Cardiac septum (tissue), 1 donor: ENCODE data around the gene VOPP1. TPM values are rescaled to one million over a fixed set of nuclear protein-coding genes. Genes with fewer than 3 reads are reported as not detected.
A peak's percentile ranks its signal among the peaks of the same experiment; 100 is the strongest.

Experiments used
- DNase-seq: peaks from one replicate; pipeline ENCODE4 v3.0.0-alpha.2; 2020; ENCODE audit warnings: low spot score
- intact Hi-C: fragments of 100-400 bp; cut with DNase I; formaldehyde crosslinking; loops from one replicate; pipeline ENCODE4 v1.14.0; 2022
- total RNA-seq: library from RNA; stranded (reverse); fragmentation: NEBNext Ultra II Directional; extraction: Animal tissue kit (Norgen Biotek cat#: 25700); gene quantifications from one replicate; pipeline ENCODE4 v1.2.1, GENCODE V29; 2021
- donor health status: DM: no; HTN: no; CAD: no.

VOPP1 gene
- total RNA-seq, 1 donor from 2014 or later: 32.0 TPM

DNA sequence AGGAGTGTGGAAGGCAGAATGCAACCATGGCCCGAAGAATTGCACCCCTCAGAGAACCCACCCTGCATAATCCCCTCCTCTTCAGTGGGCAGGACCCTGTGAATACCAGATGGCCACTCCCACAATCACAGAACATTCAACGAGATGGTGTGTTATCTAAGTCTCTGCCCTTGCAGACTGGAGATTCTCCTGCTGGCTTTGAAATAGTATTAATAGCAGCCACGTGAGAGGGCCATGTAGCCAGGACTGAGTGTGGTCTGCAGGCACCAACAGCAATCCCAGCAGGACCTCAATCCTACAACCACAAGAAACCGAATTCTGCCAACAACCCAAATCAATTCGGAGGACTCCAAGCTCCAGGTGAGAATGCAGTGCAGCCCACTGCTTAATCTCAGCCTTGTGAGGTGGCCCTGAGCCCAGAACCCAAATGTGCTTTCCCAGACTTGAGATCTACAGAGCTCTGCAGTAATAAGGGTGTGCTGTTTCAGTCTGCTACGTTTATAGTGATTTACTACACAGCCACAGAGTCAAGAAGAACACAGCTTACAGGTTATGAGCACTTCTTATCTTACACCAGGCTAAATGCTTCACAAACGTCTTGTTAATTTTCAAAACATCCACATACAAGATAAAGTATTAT is 72.1 kb downstream of the VOPP1 start:
- intact Hi-C loops: no loop called here
- peak; percentile 51 for DNase-seq

DNA sequence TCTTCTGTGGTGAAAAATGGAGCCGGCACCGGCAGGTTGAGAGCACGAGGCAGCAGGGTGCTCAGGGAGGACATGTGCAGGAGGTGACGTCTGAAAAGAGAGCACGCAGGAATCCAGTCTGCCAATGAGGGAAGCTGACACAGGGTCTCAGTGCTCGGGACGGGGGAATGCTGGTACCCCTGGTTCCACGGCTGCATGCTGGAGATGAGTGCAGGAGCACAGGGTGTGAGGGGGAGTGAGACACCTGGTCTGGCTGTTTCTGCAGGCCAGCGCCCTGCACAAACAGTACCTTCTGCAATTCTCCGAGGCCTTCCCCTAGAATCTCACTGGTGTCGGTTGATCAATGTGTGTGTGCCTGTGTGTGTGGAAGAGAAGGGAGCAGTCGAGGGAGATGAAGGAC is 72.7 kb downstream of the VOPP1 start:
- intact Hi-C loops: no loop called here
- peak; percentile 56 for DNase-seq

DNA sequence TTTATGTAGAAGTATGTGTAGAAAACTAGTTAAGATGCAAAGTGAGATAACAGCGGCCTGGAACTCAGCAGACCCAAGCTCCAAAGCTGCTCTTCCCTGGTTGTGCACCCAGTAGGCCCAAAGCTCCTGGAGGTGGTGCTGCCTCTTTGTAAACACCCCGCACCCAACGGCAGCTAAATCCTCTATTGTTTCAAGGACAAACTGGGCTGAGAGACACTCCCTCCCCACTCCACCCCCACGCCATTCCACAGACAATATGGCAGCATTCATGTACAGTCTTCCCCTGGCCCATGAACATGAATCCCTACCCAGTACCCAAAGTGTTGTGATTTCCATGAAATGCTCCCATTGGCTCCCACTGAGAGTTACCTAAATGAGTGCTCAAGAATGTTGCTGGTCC is 73.5 kb downstream of the VOPP1 start:
- DNase-seq: peak; percentile 36
- intact Hi-C loops: no loop called here

DNA sequence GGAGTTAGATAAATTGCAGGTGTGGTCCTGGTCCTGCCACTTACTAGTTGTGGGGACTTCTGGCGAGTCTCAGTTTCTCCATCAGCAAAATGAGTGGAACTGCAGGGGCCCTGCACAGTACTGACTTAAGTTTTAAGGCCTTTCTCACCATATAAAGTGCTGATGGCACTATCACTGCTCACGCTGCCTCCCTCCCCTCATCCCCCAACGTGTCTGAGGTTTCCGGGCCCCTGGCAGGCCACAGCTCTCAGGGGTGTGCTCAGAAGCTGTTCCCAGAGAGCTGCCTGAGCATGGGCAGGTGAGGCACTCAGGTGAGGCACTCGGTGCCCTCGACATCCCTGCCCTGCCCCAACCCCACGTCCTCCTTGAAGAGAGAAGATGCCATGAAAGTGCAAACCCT is 74.2 kb downstream of the VOPP1 start:
- intact Hi-C loops: no loop called here
- no peak for DNase-seq

DNA sequence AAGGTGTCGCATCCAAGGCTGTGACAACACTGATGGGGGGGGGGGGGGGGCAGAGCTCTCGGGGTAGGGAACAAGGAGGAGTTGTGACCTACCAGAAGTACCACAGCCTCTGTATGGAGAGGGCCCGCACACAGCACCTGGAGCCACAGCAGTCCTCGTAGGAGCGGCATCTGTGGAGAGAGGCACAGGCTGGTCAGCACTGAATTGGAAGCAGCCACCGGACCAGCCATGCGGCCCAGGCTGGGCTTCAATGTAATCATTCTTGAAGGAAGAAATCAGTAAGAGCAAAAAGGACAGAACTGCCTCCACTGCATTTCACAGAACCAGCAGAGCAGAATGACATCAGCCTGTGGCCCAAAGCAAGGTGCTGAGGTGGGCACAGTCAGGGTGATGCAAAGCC is 74.8 kb downstream of the VOPP1 start:
- DNase-seq: no peak
- intact Hi-C loops: no loop called here

DNA sequence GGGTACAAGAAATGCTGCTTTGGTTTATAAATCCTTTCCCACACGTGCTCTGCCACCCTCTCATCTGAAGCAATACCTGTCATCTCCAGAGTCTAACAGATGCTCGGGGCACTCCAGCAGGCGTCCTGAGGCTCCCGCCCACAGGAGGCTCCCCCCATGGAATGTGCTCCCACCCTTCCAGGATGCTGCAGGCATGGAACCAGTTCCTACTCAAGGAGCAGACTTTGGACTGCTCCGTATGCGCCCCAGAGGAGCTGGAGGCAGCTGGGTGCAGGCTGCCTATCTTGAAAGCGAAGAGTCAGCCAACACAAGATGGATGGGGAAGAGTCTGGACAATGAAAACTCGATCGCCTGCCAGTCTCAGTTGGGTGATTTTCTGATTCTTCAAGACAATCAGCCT is 75.4 kb downstream of the VOPP1 start:
- DNase-seq: peak; percentile 46
- intact Hi-C loops: no loop called here

DNA sequence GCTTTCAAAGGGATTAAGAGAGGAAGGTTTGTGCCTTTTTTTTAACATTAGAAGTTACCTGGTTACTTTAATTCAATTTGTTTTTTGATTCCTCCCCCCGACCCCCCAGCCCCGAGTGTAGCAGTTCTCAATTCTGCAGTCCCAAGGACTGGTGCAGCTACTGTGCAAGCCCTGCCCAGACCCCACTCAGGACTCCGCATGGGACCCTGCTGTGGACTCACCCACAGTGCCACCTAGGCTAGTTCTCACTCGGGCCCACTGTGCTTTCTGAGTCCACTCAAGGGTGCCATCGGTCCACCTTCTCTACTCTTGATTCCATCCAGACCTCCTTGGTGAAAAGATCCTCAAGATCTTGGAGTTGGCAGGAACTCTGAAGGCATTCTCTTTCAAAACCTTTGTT is 77.4 kb downstream of the VOPP1 start:
- DNase-seq: peak; percentile 63
- intact Hi-C loops: no loop called here

DNA sequence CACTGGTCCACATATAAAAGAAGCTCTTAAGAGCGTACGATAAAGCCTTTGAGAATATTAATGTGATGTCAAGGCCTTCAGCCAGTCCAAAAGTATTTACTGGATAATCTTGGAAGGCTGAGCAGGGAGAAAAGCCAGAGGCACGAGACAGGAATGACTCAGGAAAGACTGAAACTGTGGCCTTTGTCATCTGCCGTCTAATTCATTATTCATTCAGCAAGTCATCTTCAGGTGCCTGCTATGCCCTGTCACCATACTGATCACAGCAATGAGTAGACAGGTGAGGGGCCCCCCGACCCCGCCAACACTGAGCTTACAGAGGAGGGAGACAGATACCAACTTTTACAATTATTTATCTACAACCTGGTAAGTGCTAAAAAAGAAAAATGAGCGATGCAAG is 78.9 kb downstream of the VOPP1 start:
- intact Hi-C loops: no loop called here
- peak; percentile 26 for DNase-seq

DNA sequence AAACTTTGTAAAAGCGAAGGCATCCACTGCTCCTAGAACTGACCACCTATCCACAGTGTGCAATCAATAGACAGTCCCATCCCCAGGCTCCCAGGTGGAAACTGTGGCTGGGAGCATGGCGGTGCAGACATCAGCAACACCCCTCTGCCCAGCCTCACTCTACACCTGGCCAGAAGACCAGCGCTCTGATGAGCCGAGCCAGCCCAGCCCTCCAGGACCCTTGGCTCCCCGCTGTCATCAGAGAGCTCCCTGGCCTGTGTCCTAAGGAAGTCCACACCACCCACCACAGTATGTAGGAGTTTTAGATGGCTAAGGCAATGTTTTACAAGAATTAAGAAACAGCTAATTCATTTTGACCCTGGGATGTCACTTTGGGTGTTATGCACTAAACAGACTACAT is 81.0 kb downstream of the VOPP1 start:
- intact Hi-C loops: no loop called here

DNA sequence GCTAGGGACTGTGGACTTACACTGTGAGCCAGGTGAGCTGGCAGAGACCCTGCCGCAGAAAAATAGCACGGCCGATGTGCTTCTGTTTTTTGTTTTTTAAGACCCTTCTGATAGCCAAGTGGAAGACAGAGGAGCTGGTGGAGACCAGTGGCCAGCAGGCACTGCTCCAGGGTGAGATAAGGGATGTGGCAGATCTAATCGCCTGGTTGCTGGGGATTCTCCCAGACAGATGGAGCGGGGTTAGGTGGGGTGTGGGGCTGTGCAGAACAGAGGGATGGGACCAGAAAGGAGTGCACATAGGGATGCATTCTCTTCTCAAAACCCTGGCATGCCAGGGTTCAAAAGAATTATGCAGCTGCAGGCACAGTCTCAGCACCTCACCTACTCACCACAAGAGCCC is 82.2 kb downstream of the VOPP1 start:
- DNase-seq: no peak
- intact Hi-C loops: no loop called here

More for the DNA sequence above, 81.0 kb downstream of the VOPP1 start:
- DNase-seq: no peak

DNA sequence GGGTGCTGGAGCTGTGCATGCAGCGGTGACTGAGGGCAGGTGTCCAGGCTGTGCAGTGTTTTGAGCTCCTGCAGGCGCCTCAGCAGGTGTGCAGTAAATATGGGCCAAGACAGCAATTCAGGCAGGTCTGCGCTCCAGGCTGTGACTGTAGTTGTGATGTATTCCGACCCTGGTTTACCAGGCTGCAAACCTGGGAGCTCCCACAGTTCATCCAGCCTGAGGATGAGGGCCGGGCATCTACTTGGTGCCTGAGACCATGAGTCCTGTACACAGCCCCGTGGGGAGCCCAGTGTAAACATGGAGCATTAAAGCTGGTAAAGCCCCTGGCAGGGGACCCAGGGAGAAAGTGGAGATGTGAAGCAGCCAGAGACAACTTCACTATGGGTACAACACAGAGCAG is 82.8 kb downstream of the VOPP1 start:
- no peak for DNase-seq
- intact Hi-C loops: no loop called here

DNA sequence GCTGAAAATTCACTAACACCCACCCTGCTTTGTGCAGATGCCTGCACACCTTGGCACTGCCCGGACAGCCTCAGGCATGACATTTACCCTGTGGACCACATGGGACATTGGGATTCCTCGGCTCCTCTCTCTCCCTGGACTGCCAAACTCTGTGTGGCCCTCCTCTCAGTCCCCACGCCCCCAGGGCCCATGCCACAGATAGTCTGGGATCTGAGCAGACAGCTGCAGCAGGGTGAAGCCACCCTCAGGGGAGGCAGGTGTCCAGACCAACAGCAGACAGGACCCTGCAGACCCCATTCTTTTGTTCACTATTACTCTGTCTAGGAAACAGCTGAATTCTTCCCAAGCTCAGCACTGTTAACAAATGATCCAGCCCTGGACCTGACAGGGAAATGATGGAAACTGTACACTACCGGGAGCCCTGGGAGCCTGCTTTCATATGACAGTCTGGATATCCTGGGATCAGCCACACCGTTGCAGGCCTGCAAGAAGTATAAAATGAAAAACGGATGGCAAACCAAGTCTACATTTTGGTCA is 83.4 kb downstream of the VOPP1 start:
- no peak for DNase-seq
- intact Hi-C loops: no loop called here

DNA sequence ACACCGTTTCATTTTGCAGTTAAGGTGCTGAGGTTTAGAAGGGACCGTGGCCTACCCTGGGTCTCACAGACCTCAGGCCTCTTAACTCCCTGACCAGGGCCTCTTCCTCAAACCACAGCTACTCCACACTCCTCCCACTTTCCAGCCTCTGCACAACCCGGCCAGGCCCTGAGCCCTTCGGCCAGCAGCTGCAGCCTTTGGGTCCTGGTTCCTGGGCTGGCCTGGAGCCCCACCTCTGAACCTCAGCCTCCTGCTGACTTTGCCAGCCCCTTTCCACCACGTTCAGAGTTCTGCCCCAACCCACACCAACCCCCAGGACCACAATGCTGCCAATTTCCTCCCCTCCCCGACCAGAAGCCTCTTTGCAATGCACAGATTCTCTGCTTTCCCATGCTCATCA is 84.1 kb downstream of the VOPP1 start:
- intact Hi-C loops: no loop called here
- no peak for DNase-seq

DNA sequence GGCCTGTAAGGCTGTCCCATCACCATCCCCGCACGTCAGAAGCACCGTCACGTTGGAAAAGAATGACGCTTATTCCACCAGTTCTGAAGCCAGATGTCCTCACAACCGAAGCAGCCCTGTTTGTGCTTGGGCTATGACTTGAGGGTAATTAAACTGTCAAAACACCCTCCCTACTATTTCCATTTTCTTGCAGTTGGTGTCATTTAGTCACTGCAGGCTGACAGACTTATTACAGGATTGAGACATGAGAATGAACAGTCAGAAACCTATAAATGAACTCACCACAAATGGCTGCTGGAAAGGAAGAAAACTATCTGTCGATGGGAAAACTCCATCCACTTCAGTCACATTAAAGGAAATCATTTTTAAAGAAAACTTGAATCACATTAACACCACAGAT is 85.3 kb downstream of the VOPP1 start:
- intact Hi-C loops: no loop called here
- DNase-seq: no peak

DNA sequence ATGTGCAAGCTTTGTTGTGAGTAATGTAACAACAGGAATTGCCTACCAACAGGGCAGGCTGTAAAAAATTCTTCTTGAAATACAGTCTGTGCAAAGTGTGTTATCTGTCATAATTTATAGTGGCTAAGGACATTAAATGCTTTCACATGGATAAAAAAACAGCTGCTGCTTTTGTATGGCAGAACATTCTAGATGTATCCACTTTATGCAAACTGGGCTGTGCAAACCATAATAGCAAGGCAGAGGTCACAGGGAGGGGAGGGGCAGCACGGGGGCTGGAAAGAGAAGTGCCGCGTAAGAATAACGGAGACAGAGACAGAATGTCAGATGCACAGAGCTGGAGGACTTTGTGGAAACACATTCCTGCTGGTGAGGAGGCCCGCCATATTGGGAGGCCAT is 86.1 kb downstream of the VOPP1 start:
- intact Hi-C loops: no loop called here
- no peak for DNase-seq

DNA sequence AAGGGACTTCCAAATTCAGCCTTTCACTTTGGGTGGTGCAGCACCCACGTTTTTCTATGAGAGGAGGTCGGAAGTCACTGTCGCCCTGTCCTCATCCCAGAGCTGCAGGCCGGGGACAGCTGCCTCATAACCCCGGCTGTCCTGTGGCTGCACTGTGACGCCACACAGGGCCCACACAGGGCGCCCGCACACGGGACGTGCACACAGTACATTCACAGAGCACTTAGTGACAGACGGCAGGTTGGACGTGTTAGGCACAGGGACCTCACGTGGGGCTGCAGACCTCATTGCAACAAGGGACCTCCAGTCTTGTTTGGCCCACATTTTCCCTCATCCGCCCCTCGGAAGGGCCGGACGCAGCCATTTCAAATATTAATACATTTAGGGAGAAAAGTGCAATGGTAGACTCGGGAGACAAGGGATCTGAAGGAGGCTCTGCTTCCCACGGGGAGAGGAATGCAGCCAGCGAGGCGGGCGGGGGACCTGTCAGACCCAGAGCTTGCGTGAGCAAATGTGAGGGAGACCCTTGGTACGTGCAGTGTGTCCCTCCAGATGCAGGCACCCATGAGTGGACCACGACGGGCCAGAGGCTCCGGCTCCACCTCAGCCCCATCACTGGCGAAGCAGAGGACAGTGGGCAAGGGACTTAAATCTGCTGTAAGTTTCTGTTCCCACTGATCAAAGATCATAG is 86.7 kb downstream of the VOPP1 start:
- DNase-seq: peak; percentile 51
- intact Hi-C loops: no loop called here

DNA sequence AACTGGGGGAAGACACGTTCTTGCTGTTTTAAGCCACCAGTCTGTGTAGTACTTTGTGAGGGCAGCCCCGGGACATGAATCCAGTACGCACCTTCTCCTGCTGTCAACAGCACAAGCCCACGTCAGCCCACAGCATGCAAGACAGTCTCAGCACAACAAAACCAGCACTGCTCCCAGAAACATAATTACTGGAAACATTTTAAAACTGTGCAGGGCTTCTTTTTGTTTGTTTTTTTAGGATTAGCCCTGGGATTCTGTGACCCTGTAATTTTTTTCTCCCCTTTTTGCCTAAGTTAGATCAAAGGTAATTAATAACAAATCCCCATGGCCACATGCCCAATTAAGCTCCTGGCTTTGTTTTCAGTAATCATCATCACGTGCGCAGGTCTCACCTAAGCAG is 87.5 kb downstream of the VOPP1 start:
- intact Hi-C loops: no loop called here
- DNase-seq: no peak

DNA sequence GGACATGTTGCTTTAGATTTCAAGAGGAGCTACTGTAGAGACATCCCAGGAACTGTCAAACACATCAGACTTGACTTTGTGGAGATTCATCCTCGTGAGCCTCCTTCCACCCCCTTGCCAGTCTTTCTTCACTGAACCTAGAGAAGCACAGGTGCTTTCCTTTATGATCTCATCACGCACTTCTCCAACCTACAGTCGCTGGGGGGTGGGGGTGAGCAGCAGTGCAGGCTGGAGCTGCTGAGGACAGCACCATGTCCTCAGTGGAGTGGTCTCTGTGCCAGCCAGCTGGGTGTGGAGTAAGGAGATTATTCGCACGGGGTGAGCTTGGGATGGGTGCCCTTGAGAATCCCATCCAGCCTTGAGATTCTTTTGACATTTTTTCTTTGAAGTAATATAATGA is 88.1 kb downstream of the VOPP1 start:
- intact Hi-C loops: no loop called here
- peak; percentile 56 for DNase-seq

DNA sequence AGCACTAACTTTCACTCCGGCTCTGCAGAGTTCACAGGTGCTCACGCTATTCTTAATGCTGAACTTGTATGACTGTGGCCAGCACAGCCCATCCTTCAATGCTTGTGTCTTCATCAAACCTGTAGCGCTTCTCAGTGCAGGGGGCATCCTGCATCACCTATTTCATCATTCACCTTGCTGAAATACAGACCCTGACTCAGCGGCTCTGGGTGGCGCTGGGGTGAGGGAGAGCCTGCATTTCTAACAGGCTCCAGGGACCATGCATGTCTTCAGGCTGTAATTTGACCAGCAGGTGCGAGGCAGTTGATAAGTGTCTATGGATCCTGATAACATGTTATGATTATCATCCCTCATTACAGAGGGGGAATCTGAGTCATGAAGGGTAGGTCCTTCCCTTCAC is 89.3 kb downstream of the VOPP1 start:
- intact Hi-C loops: no loop called here

DNA sequence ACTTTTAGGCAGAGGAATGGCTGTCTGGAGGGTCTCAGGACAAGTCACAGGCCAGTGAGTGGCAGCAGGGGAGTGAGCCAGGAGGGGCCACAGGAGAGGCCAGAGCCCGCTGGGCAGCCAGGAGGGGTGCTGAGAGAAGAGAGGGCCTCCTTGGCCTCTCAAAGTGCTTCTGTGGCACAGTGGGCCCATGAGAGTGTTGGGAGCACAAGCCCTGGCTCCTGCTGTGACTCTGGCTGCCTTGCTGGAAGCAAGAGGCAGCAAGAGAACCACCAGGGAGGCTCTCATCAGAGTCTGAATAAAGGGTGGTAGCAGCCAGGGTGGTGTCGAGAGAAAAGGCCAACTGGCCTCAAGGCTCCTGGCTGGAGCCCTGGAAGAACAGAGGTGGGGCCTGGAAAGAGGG is 91.1 kb downstream of the VOPP1 start:
- intact Hi-C loops: no loop called here
- peak; percentile 67 for DNase-seq

More for the DNA sequence above, 89.3 kb downstream of the VOPP1 start:
- no peak for DNase-seq

DNA sequence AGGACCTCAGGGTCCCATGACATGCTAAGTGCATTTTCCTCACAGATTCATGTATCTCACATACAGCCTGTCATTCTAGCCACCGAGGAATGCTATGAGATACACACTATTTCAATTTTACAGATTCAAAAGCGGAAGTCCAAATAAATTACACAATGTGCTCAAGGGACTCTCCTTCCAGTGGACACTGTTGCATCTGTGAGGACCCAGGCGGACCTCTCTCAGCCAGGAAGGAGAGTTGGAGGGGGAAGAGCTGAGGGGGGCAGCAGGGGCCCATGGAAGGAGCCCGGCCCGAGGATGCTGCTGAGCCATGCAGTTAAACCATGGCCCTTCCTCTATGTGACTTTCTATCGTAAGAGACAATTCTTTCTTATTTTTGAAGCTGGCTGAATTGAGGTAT is 93.6 kb downstream of the VOPP1 start:
- DNase-seq: no peak
- intact Hi-C loops: no loop called here
